Dermis blood vessel endothelial cell (primary cell): ENCODE data around the gene DCT. TPM values are rescaled to one million over a fixed set of nuclear protein-coding genes. Genes with fewer than 3 reads are reported as not detected.
"Not testable (repeated sequence)": the region's sequence is repeated elsewhere in the genome, so short reads cannot be mapped to it uniquely, and the experiment has no call there.

Experiments
- DNase-seq: peaks from one replicate; pipeline ENCODE4 v3.0.0; 2010
- total RNA-seq: library from RNA; depleted of rRNA; stranded (reverse); fragments of >200 nt; gene quantifications from 2 replicates; pipeline ENCODE4 v1.2.3, GENCODE V29; 2014

DCT gene
- not detected in 2 replicates for total RNA-seq

DNA sequence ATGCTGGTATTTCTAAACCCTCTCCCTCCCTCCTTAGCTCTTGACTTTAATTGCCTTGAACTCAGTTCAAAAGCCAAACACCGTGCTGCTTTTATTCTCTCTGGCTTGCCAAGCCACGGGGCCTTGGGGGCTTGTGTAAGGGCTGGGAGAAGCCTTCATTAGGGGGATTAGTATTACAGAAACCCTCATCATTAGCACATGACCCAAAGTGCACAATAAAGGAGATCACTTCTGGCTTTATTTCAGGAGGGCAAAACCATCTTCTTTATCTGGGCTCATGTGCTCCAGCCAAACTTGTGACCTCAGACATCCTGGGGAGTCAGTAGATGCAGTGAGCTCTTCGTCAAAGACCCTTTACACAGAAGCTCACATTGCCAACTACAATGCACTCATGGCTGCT lies at the start of gene DCT:
Gene DCT (minus strand): TSS at position 67 of the 400 bp plus-strand sequence. CDS start 427 bp downstream, outside the sequence.
- no peak for DNase-seq

DNA sequence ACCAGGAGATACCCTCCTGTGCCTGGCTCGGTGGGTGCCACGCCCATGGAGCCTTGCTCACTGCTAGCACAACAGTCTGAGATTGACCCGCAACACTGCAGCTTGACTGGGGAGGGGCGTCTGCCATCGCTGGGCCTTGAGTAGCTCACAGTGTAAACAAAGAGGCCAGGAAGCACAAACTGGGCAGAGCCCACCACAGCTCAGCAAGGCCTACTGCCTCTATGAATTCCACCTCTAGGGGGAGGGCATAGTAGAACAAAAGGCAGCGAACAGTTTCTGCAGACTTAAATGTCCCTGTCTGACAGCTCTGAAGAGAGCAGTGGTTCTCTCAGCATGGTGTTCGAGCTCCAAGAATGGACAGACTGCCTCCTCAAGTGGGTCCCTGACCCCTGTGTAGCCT lies 47.5 kb upstream of the DCT start:
- DNase-seq: not testable (repeated sequence)

DNA sequence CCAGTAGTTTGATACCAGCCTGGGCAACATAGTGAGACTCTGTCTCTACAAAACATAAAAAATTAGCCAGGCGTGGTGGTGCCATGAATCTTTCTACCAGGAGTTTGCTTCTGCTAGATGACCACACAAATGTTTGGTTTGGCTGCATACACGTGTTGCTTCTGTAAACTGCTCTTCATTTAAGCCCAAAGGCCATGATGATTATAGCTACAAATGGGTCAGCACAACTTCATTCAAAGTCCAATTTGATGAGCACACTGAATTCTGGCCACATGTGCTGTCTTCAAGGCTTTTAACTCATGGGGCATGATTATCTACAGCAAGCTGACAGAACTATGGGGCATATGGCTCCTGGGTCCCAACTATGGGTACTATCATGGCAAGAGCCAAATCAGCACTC lies 46.3 kb upstream of the DCT start:
- DNase-seq: no peak

DNA sequence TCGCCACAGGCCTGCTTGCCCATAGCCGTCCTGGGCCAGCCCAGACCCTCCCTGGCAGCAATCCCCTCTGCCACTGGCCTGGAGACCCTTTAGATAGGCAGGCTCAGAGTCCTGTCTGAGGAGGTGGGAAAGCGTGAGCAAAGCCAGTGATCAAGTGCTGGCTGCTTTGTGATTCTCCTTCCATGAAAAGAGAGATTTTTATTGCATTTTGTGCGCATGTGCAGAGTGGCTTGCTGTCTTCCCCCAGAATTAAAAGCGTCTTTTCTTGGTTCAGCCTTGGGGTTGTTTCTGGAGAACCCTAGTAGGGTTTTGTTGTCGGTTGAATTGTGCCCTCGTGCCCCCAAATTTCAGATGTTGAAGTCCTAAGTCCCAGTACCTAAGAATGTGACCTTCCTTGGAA lies 44.9 kb upstream of the DCT start:
- DNase-seq: no peak

- no peak for DNase-seq
Observed at GRCh38 chr13:94520001-94520400, 40.5 kb upstream of the DCT start.

GRCh38 chr13:94516456-94516855 lies 37.0 kb upstream of the DCT start:
- DNase-seq: no peak

DNA sequence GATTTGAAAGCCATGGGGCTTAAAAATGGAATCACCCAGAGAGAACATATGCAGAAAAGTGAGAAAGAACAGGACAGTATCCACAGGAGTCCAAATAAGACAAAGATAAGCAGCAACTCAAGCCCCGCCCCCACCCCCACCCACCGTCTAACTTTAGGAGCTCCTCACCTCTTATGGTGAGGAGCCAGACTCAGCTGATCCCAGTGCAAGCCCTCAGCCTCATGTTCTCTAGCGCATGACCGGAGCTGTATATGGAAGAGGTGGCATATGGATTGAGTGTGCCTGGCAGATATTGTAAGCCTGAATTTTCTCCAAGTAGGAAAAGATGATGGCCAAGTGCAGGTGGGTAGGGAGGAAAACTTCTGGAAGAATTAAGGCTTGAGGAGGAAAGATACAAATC lies 36.4 kb upstream of the DCT start:
- DNase-seq: no peak

GRCh38 chr13:94515374-94515773 lies 35.9 kb upstream of the DCT start:
- DNase-seq: no peak

- no peak for DNase-seq
Observed at GRCh38 chr13:94513026-94513425, 33.5 kb upstream of the DCT start.

GRCh38 chr13:94505730-94506129 lies 26.2 kb upstream of the DCT start:
- no peak for DNase-seq

DNA sequence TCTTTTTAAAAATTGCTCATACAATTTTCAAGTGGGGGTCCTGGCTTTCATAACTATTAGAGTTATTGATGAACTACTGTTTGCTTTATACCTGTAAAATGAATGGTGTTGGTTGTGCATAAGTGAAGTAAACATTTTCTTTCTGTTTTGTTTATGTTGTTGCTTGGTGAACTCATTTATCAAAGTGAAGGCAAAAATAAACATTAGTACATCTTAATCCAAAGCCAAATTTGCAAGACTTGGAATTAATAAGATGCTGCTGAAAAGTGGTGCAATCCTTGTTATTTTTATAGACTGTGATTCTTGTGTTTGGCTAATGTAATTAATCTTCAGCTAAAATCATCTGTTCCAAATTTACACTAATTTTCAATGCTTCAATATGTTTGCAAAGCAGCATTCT lies 24.4 kb upstream of the DCT start:
- no peak for DNase-seq

GRCh38 chr13:94498831-94499230 lies 19.3 kb upstream of the DCT start:
- DNase-seq: not testable (repeated sequence)

GRCh38 chr13:94495806-94496205 lies 16.3 kb upstream of the DCT start:
- no peak for DNase-seq

- DNase-seq: no peak
Observed at GRCh38 chr13:94494026-94494425, 14.5 kb upstream of the DCT start.

GRCh38 chr13:94487043-94487442 lies 7.6 kb upstream of the DCT start:
- DNase-seq: no peak

- DNase-seq: no peak
Observed at GRCh38 chr13:94483970-94484369, 4.5 kb upstream of the DCT start.

GRCh38 chr13:94481941-94482340 lies 2.5 kb upstream of the DCT start:
- no peak for DNase-seq

GRCh38 chr13:94480672-94481145 lies 1.2 kb upstream of the DCT start:
- no peak for DNase-seq

- no peak for DNase-seq
Observed at GRCh38 chr13:94478913-94479312, 569 bp downstream of the DCT start.

GRCh38 chr13:94470126-94470525 lies 9.4 kb downstream of the DCT start:
- no peak for DNase-seq

DNA sequence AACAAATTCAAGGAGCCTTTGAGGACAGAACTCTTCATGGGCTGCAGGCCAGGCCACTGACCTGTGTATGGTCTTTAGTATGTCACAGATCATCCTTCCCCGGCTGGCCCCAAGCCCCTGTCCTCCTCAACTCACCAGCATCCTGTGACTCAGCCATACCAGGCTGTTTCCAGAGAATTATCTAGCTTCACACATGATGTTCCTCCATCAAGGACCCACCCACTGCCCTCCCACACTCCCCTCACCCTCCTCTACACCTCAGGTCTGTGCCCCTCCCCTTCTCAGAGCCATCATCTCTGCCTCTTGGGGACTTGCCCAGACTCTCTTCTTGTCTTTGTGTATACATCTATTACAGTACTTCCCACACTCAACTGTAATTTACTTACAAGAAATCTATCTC lies 14.7 kb downstream of the DCT start:
- no peak for DNase-seq

GRCh38 chr13:94462670-94463069 lies 16.8 kb downstream of the DCT start:
- DNase-seq: no peak

GRCh38 chr13:94459116-94459515 lies 20.4 kb downstream of the DCT start:
- no peak for DNase-seq

- no peak for DNase-seq
Observed at GRCh38 chr13:94455414-94455813, 24.1 kb downstream of the DCT start.

- no peak for DNase-seq
Observed at GRCh38 chr13:94454906-94455305, 24.6 kb downstream of the DCT start.

GRCh38 chr13:94454334-94454733 lies 25.1 kb downstream of the DCT start:
- DNase-seq: no peak
